ENCODE results near the gene ADAM17. TPM values are rescaled to one million over a fixed set of nuclear protein-coding genes. Genes with fewer than 3 reads are reported as not detected.

ADAM17 gene
- total and polyA plus RNA-seq, 2 of the 8 experiments (the other 6 are each of a cell fraction or from before 2014, with no cell fraction given) = 6.5 to 23.5 TPM

DNA sequence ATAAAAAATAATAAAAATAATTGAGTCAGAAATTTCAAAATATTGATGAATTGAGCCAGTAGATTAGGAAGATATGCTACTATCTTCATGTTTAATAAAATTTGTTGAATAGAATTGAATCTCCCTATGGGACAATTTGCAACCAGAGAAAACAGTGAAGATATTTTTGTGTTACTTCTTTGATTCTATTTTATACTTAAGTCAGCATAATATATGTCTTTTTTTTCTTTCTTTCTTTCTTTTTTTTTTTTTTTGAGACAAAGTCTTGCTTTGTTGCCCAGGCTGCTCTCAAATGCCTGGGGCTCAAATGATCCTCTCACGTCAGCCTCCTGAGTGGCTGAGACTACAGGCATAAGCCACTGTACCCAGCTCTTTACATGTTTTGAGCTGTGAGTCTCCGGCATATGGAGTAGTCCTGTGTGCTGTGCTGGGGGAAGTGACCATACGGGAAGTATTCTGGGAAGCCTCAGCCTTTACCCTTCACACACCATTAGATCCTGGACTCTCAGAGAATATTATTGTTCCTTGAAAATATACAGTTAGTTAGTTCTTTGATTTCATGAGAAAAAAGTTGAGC is 95.1 kb downstream of the ADAM17 start (continued):
- TF ChIP-seq, protein P1, sequence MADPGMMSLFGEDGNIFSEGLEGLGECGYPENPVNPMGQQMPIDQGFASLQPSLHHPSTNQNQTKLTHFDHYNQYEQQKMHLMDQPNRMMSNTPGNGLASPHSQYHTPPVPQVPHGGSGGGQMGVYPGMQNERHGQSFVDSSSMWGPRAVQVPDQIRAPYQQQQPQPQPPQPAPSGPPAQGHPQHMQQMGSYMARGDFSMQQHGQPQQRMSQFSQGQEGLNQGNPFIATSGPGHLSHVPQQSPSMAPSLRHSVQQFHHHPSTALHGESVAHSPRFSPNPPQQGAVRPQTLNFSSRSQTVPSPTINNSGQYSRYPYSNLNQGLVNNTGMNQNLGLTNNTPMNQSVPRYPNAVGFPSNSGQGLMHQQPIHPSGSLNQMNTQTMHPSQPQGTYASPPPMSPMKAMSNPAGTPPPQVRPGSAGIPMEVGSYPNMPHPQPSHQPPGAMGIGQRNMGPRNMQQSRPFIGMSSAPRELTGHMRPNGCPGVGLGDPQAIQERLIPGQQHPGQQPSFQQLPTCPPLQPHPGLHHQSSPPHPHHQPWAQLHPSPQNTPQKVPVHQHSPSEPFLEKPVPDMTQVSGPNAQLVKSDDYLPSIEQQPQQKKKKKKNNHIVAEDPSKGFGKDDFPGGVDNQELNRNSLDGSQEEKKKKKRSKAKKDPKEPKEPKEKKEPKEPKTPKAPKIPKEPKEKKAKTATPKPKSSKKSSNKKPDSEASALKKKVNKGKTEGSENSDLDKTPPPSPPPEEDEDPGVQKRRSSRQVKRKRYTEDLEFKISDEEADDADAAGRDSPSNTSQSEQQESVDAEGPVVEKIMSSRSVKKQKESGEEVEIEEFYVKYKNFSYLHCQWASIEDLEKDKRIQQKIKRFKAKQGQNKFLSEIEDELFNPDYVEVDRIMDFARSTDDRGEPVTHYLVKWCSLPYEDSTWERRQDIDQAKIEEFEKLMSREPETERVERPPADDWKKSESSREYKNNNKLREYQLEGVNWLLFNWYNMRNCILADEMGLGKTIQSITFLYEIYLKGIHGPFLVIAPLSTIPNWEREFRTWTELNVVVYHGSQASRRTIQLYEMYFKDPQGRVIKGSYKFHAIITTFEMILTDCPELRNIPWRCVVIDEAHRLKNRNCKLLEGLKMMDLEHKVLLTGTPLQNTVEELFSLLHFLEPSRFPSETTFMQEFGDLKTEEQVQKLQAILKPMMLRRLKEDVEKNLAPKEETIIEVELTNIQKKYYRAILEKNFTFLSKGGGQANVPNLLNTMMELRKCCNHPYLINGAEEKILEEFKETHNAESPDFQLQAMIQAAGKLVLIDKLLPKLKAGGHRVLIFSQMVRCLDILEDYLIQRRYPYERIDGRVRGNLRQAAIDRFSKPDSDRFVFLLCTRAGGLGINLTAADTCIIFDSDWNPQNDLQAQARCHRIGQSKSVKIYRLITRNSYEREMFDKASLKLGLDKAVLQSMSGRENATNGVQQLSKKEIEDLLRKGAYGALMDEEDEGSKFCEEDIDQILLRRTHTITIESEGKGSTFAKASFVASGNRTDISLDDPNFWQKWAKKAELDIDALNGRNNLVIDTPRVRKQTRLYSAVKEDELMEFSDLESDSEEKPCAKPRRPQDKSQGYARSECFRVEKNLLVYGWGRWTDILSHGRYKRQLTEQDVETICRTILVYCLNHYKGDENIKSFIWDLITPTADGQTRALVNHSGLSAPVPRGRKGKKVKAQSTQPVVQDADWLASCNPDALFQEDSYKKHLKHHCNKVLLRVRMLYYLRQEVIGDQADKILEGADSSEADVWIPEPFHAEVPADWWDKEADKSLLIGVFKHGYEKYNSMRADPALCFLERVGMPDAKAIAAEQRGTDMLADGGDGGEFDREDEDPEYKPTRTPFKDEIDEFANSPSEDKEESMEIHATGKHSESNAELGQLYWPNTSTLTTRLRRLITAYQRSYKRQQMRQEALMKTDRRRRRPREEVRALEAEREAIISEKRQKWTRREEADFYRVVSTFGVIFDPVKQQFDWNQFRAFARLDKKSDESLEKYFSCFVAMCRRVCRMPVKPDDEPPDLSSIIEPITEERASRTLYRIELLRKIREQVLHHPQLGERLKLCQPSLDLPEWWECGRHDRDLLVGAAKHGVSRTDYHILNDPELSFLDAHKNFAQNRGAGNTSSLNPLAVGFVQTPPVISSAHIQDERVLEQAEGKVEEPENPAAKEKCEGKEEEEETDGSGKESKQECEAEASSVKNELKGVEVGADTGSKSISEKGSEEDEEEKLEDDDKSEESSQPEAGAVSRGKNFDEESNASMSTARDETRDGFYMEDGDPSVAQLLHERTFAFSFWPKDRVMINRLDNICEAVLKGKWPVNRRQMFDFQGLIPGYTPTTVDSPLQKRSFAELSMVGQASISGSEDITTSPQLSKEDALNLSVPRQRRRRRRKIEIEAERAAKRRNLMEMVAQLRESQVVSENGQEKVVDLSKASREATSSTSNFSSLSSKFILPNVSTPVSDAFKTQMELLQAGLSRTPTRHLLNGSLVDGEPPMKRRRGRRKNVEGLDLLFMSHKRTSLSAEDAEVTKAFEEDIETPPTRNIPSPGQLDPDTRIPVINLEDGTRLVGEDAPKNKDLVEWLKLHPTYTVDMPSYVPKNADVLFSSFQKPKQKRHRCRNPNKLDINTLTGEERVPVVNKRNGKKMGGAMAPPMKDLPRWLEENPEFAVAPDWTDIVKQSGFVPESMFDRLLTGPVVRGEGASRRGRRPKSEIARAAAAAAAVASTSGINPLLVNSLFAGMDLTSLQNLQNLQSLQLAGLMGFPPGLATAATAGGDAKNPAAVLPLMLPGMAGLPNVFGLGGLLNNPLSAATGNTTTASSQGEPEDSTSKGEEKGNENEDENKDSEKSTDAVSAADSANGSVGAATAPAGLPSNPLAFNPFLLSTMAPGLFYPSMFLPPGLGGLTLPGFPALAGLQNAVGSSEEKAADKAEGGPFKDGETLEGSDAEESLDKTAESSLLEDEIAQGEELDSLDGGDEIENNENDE (IDR thresholded peaks at IDR 0.05; ENCODE audit: insufficient replicate concordance, low read length) = no peak
- no peak for TF ChIP-seq SIX5 (IDR thresholded peaks at IDR 0.05; ENCODE audit: low read depth, low read length)
- no peak for TF ChIP-seq SRF (IDR thresholded peaks at IDR 0.05; ENCODE audit: low read depth, low read length)
- TF ChIP-seq, protein P2, sequence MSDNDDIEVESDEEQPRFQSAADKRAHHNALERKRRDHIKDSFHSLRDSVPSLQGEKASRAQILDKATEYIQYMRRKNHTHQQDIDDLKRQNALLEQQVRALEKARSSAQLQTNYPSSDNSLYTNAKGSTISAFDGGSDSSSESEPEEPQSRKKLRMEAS (IDR thresholded peaks at IDR 0.05) = no peak
- TF ChIP-seq ZNF274 (IDR thresholded peaks at IDR 0.05; ENCODE audit: borderline replicate concordance, extremely low read depth, low read length) = no peak

All from H1 (cell line).